Measurements from ENCODE around the gene CBLIF.
"Not testable (repeated sequence)": the region's sequence is repeated elsewhere in the genome, so short reads cannot be mapped to it uniquely, and the experiment has no call there.

The CBLIF gene

GRCh38 chr11:59791639-59792038 lies 53.7 kb downstream of the CBLIF start:
- no peak for DNase-seq

DNA sequence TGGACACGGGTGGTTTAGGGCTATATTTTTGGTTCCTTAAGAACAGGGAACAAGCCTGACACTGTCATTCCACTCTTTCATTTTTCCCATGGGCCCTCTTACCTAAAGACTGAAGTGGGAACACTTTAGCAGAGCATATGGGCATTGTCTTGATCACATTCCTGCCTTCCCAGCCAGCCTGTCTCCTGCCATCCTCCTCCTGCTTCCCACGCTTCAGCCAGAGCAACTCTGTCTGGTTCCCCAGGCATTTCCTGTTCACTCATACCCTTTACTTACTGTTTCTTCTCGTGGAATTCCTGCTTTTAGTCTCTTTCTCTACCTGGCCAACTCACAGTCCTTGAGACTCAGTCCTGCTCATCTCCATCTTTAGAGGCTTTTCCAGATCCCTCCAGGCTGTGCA lies 57.5 kb downstream of the CBLIF start:
- DNase-seq = no peak

- no peak for DNase-seq
Observed at GRCh38 chr11:59787255-59787588, 58.1 kb downstream of the CBLIF start.

DNA sequence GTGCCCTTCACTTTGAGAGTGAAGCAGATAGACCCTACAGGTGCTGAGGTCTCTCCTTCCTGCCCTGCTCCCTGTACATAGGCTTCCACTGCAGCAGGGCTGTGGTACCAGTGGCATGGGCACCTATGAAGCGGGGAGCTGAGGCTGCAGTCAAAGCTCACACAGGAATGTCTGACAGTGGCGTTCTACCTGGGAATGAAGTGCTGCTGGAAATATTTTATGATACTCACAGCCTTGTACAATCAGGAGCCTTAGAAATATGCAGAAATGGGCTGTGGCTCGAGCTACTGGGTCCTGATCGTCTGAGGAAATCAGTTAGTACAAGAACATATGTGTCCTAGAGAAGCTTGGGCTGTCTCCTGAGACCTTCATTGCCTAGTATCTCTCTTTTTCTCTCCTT lies 59.5 kb downstream of the CBLIF start:
- DNase-seq = no peak

GRCh38 chr11:59784441-59784840 lies 60.9 kb downstream of the CBLIF start:
- not testable (repeated sequence) for DNase-seq

DNA sequence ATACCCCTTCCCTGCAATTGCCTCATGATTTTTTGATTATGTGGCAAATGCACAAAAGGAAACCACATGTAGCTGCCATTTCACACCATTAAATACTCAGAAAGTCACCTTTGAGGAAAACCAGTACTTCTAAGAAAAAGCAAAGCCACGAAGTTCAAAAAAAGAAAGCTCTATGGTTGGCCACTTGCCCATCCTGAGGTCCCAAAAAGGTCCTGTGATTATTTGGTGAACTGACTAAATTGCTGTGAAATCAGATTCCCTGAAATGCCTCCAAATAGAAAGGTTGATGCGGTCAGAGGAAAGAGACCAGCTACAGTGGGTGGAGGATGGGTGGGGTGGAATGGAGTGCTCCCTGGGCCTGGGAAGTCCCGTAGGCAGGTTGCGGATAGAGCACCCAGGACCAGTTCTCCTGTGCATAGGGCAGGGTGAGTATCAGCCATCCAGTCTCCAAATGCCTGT lies 61.6 kb downstream of the CBLIF start:
- no peak for DNase-seq

DNA sequence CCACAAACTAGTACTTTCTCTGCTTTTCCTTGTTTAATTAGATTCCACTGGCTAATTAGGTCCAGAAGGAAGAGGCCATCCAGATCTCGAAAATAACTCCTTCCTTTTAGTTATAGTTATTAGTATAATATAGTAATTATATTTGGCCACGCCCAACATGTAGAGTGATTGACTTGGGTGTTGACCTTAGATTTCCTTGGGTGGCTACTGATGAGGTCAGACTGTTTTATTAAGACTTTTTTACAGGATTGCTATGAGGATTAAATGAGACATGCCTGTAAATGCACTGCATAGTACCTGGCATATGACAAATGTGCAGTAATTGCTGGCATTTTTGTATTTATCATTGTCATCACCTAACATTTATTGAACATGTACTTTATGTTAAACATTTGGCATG lies 63.2 kb downstream of the CBLIF start:
- DNase-seq = no peak

DNA sequence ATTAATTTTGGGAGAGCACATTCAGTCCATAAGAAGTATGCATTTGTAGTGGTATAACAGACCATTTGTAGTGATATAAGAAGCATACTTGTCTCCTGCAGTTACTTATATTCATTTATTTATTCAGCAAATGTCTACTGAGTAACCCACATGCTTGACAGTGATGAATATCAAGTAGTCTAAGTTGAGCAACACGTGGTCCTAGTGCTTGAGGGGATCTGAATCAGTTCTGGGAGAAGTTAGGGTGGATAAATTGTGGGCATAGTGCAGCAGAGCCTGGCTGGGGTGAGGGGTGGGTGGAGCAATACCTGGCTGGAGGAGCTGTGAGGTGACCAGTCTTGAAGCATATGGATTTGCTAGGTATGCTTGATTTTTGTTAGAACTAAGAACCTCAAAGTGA lies 65.8 kb downstream of the CBLIF start:
- DNase-seq = no peak
